RWPE1 (cell line): Measurements from ENCODE around the gene SUN2.

Experiments
- CTCF ChIA-PET: fragments of 350-600 bp; sonication (Branson Sonifier 250); formaldehyde crosslinking; extraction: SDS; loops from one replicate; lab custom pipeline; 2021; lab: Yijun Ruan, JAX
- POLR2A ChIA-PET: fragments of 400-600 bp; formaldehyde crosslinking; extraction: SDS; loops from one replicate; lab custom pipeline; 2020; ENCODE audit warnings: antibody characterized with exemption; ENCODE audit not compliant: low non-redundant PET; lab: Yijun Ruan, JAX
- DNase-seq: peaks from one replicate; pipeline ENCODE4 v3.0.0; 2012; ENCODE audit warnings: low spot score
- H3K27ac ChIP-seq: fragments of 450-650 bp; 2 replicates; pipeline ENCODE4 v1.5.1; 2017
- TF ChIP-seq, protein P1 (sequence below): fragments of 450-650 bp; conservative IDR thresholded peaks from 2 replicates; pipeline ENCODE4 v1.5.1; 2017; ENCODE audit warnings: low read depth, mild to moderate bottlenecking

SUN2 gene

DNA sequence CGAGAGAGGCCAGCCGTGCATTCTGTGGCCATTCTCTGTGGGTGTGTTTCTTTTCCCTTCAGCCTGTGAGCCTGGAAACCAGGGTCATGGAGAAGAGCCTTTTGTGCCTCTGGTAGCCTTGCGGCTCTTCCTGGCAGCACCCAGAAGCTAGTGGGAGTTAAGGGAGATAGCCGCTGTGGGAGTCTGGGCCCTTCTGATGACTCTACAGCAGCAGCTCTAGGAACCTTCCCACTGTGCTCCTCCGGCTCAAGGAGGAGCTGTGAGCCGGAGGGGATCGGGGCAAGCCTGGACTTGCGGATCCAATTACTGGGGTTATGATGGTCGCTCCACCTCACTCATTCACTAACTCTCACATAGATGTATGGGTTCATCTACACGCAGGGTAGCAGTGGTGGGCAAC is 39.5 kb downstream of the SUN2 start:
- ChIA-PET POLR2A (no interaction called here), CTCF (no interaction called here)
- TF ChIP-seq, protein P1, sequence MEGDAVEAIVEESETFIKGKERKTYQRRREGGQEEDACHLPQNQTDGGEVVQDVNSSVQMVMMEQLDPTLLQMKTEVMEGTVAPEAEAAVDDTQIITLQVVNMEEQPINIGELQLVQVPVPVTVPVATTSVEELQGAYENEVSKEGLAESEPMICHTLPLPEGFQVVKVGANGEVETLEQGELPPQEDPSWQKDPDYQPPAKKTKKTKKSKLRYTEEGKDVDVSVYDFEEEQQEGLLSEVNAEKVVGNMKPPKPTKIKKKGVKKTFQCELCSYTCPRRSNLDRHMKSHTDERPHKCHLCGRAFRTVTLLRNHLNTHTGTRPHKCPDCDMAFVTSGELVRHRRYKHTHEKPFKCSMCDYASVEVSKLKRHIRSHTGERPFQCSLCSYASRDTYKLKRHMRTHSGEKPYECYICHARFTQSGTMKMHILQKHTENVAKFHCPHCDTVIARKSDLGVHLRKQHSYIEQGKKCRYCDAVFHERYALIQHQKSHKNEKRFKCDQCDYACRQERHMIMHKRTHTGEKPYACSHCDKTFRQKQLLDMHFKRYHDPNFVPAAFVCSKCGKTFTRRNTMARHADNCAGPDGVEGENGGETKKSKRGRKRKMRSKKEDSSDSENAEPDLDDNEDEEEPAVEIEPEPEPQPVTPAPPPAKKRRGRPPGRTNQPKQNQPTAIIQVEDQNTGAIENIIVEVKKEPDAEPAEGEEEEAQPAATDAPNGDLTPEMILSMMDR = no peak
- peak overlapping the region; percentile 76 for H3K27ac ChIP-seq
- no peak for DNase-seq

DNA sequence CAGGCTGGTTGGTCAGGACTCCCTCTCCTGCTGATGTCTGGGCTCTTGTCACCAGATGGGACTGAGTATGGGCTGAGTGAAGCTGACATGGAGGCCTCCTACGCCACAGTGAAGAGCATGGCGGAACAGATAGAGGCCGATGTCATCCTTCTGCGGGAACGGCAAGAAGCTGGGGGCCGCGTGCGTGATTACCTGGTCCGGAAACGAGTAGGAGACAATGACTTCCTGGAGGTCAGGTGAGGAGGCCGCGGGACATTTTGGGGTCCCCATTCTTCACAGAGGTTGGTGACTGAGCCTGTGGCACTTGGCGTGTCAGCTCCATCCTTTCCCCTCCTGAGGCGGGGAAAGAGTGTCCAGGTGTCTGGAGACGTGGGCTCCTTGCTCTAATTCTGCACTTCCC is 39.9 kb downstream of the SUN2 start:
- peak overlapping the region; percentile 76 for H3K27ac ChIP-seq
- TF ChIP-seq, protein P1 = no peak
- ChIA-PET CTCF (interaction anchor here (0.7 kb wide), 1 partner anchor 10 kb away, joined by 4 read pairs; no protein-coding TSS in a partner anchor), POLR2A (no interaction called here)
- no peak for DNase-seq

DNA sequence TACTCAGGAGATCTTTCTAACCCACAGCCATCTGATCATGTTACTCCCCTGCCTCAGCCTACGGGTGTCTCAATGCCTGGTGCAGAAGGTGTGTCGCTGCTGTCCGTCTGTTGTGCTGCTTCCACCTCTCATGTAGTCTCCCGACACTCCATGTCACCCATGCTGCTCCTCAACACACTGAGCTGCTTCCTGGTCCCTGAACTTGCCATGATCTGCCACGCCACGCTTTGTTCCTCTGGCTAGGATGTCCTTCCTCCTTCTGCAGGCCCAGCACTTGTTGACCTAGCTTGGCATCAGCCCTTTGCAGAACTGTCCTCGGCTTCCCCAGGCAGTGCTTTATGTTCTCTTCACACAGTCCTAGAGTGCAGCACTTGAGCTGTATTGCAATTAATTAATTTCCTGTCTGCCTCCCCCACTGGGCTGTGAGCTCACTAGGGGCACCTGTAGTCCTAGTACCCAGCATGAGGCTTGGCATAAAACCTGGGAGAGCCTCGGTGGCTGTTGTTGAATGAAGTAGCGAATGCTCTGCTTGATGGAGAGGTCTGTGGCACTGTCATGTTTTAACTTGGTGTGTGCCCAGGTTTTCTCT is 40.5 kb downstream of the SUN2 start:
- DNase-seq = no peak
- ChIA-PET CTCF (interaction anchor here (0.7 kb wide), 1 partner anchor 11 kb away, joined by 4 read pairs; no protein-coding TSS in a partner anchor), POLR2A (no interaction called here)

DNA sequence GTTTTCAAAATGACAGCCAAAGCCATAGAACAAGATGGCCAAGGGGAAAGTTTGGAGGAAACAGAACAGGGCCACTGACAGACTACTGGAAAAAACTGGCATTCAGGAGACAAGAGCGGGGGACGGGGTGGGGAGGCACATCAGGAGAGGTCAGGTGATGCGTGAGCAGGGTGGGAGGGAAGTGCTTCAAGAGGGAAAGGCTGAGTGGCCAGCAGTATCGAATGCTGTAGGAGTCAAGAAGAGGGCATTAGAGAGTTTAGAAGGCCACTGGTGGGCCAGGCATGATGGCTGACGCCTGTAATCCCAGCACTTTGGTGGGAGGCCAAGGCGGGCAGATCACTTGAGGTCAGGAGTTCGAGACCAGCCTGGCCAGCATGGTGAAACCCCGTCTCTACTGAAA is 41.9 kb downstream of the SUN2 start:
- ChIA-PET POLR2A (no interaction called here), CTCF (no interaction called here)
- TF ChIP-seq, protein P1 = no peak
- no peak for DNase-seq
- no peak overlapping the region; the same call in 1 of the 2 replicates for H3K27ac ChIP-seq

More for the DNA sequence above, 40.5 kb downstream of the SUN2 start:
- TF ChIP-seq, protein P1 = no peak
- peak overlapping the region; percentile 76 for H3K27ac ChIP-seq

DNA sequence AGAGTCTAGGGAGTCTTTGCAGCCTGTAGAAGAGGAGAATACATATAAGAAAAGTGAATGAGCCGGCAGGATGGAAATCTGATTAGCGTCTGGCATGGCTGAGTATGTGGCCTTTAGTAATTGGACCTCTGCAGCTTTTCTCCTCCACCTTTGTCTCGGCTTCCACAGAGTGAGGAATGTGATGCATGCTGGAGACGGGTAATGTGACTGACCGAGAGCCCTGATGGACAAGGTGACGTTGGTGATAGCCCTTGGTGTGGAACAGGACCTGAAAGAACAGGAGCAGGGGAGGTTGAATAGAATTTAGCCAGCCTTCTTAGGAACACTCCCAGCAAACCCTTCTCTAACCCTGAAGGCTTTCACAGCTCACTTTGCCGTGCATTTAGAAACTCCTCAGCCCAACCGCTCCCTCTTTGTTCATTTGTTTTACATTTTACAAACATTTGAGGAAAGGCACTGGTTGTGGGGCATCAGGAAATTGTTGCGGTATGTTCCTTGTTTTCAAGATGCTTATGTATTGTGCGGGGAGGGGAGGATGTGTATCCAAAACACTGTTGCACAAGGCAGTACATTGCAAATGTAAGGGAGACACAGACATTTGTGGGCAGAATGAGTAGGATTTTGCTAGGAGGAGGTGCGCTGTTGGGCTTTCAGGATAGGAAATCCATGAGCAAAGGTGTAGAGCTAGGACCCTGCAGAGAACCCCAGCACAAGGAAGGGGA is 43.2 kb downstream of the SUN2 start:
- ChIA-PET CTCF (interaction anchor here (0.6 to 0.7 kb wide), 2 partner anchors 294 to 547 kb away, joined by 3 to 4 read pairs; no protein-coding TSS in a partner anchor), POLR2A (no interaction called here)
- DNase-seq = no peak
- TF ChIP-seq, protein P1 = no peak
- no peak overlapping the region for H3K27ac ChIP-seq

DNA sequence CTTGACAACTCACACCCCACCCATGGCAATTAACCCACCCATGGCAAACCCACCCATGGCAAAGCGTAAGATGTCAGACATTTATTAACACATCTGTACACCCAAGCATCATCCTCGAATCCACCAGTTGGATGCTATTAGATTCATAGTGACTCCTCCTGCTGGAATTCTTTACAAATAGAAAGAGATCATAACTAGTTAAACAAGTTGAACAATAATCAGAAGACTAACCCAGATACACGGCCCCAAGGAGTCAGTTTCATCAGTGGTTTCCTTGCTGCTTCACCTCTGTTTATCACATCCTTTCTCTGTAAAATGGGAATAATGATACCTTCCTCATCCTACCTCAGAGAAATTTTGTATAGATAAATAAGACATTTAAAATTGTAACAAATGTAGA is 44.9 kb downstream of the SUN2 start:
- TF ChIP-seq, protein P1 = no peak
- ChIA-PET CTCF (interaction anchor here (0.6 kb wide), 1 partner anchor 51 kb away, joined by 3 read pairs; no protein-coding TSS in a partner anchor), POLR2A (no interaction called here)
- no peak for DNase-seq
- H3K27ac ChIP-seq = no peak overlapping the region
